Measurements from ENCODE around the gene SYT14.
"Not testable (repeated sequence)": the region's sequence is repeated elsewhere in the genome, so short reads cannot be mapped to it uniquely, and the experiment has no call there.

The SYT14 gene

DNA sequence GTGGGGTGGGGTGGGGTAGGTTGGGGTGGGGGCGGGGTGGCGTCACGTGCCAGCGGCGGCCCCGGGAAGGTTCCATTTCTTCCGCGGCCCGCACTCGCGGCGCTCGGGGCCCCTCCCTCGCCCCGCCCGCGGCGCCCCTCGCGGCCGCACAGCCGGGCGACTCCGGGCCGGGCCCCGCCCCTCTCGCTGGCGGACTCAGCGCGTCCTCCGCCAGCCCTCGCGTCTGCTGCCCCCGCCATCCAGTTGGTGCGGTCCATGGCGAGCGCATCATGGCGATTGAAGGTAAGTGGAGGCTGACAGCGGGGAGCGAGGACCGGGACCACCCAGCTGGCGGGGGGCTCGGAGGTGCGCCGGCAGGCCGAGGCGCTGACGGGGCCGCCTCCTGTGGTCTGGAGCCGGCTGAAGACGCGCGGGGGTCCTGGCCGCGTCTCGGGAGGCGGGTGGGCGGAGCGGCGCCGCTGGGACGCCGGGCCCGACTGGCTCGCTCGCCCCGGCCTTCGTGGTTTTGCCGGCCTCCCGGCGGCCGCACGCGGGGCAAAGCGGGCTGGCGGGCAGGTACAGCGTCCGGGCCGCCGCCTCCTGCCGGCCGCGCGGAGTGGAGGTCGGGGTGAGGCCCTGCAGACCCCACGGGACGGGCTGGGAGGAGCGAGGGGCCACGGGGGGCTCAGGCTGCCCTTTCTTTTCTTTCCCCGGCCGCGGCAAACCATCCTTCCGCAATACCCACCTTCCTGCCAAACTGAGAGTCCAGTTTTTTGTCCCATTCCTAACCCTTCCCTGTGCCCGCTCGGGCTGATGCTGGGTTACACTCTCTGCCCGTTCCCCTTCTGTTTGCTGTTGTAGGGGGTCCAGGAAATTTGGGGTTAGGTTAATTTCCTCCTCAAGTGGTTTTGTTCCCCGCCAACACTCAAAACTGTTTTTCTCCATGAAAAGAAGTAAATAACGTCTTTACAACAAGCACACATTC, at the start of gene SYT14:
SYT14 (plus strand) TSS at position 222 of the 964 bp plus-strand sequence; CDS start at position 270, 48 bp downstream.
- DNase-seq (ENCODE audit: low read depth, low spot score), result peak; percentile 74

DNA sequence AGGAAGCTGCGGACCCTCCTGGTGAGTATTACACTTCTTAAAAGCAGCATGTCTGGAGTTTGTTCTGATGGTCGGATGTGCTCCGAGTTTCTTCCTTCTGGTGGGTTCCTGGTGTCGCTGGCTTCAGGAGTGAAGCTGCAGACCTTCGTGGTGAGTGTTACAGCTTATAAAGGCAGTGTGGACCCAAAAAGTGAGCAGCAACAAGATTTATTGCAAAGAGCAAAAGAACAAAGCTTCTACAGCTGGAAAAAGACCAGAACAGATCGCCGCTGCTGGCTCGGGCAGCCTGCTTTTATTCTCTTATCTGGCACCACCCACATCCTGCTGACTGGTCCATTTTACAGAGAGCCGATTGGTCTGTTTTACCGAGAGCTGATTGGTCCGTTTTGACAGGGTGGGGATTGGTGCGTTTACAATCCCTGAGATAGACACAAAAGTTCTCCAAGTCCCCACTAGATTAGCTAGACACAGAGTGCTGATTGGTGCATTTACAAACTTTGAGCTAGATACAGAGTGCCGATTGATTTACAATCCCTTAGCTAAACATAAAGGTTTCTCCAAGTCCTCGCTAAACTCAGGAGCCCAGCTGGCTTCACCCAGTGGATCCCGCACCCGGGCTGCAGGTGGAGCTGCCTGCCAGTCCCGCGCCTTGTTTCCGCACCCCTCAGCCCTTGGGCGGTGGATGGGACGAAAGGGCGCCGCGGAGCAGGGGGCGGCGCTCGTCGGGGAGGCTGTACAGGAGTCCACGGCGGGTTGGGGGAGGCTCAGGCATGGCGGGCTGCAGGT, 49.5 kb upstream of the SYT14 start:
- not testable (repeated sequence) for DNase-seq (ENCODE audit: low read depth, low spot score)

DNA sequence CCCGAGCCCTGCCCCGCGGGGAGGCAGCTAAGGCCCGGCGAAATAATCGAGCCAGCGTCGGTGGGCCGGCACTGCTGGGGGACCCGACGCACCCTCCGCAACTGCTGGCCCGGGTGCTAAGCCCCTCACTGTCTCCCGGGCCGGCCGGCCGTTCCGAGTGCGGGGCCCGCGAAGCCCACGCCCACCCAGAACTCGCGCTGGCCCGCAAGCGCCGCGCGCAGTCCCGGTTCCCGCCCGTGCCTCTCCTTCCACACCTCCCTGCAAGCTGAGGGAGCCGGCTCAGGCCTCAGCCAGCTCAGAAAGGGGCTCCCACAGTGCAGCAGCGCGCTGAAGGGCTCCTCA, 49.0 kb upstream of the SYT14 start:
- no peak for DNase-seq (ENCODE audit: low read depth, low spot score)

DNA sequence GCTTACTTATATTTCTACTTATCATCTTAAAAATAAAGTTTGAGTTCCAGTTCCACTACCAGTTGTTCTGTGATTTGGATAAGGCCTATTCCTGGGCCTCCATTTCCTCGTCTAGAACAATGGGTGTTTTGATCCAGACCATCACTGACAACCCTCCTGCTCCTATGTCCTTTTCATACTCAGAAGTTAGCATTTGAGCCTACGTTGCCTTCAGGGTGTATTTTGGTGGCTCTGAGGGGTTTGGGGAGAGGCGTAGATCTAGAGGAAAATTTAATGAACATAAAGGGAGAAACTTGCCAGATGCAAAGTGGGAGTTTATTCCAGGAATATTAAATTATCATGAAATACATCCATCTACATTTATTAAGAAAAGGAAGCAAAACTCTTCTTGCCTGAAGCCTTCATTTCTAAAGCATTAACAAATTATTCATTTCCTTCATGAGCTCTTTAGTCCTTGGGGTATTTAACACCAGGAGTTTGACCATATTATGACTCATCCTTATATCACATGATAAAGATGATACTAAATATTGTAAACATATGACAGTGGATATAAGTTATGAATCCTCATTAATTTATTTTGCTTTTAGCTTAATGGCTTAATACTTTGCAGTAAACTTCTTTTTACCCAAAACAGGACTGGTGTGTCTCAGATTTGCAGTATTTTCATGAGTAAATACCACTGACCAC, 47.2 kb upstream of the SYT14 start:
- DNase-seq (ENCODE audit: low read depth, low spot score), result no peak

DNA sequence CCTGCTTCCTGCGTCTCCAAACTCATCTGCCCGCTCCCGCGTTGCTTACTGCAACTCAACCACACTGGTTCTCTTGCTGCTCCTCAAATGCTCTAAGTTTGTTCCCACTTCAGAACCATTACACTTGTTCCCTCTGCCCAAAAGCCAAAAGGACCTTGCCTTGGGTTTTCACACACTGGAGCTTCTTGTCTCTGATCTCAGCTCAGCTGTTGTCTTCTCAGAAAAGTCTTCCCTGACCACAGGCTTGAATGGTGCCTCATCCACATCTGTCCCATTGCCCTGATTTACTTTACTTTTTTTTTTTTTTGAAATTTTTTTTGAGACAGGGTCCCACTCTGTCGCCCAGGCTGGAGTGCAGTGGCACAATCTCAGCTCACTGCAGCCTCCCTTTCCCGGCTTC, 44.3 kb upstream of the SYT14 start:
- no peak for DNase-seq (ENCODE audit: low read depth, low spot score)

DNA sequence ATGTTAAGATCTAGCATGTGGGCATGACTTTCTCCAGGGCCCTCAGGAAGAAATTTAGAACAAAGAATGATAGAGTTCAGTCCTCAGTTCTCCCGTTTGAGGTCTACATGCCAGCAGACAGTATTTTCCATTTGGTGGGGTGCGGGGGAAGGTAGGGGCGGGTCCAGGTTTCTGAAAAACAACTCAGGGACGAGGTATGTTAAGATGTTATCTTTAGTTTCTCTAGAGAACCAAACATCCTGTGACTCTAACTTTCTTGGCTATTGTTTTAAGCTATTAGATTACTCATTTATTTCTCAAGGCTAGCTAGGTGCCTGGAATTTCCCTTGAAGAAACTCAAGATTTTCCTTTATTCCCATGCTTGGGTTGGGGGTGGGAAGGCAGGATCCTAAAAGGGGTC, 42.3 kb upstream of the SYT14 start:
- DNase-seq (ENCODE audit: low read depth, low spot score), result no peak

DNA sequence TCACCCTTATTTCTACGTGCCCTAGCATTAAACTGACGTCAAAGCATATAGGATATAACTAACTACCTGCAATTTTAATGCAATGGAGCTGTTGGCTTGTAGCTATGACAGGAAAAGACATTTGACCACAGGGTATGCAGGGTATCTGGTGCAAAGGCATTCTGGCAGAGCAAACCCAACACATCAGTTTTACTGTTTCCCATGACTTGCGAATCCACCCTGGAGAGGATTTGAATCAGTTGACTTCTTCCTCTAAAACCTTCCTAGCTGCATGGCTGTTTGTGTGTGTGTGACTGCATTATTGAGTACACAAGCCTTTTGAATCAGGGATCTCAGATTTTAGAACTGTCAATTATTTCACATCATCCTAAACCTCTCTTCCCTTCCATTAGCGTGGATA, 41.7 kb upstream of the SYT14 start:
- DNase-seq (ENCODE audit: low read depth, low spot score), result no peak

DNA sequence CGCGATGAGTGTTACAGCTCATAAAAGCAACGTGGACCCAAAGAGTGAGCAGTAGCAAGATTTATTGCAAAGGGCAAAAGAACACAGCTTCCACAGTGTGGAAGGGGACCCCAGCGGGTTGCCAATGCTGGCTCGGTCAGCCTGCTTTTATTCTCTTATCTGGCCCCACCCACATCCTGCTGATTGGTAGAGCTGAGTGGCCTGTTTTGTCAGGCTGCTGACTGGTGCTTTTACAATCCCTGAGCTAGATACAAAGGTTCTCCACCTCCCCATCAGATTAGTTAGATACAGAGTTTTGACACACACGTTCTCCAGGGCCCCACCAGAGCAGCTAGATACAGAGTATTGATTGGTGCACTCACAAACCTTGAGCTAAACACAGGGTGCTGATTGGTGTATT, 39.7 kb upstream of the SYT14 start:
- not testable (repeated sequence) for DNase-seq (ENCODE audit: low read depth, low spot score)

DNA sequence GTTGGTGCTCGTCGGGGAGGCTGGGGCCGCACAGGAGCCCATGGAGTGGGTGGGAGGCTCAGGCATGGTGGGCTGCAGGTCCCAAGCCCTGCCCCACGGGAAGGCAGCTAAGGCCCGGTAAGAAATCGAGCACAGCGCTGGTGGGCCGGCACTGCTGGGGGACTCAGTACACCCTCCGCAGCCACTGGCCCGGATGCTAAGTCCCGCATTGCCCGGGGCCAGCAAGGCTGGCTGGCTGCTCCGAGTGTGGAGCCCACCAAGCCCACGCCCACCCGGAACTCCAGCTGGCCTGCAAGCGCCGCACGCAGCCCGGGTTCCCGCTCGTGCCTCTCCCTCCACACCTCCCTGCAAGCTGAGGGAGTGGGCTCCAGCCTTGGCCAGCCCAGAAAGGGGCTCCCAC, 39.2 kb upstream of the SYT14 start:
- not testable (repeated sequence) for DNase-seq (ENCODE audit: low read depth, low spot score)

DNA sequence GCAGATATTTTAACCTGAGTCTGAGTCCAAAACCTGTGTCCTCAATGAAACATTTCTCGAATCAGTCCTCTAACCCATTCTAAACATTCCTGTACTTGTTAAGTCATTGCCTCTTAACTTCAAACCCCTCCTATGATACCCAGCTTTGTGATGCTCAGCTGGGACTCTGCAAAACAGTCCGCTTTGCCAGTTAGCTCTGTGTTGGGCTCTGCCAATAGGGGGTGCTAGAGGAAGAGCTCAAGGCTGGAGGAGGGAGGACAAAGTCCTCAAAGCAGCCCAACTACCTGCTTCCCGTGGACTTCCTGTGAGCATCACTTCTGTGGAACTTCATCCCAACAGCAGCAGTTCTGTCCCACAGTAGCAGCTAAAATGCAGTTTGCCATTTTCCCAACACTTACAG, 38.1 kb upstream of the SYT14 start:
- DNase-seq (ENCODE audit: low read depth, low spot score), result peak; percentile 54

DNA sequence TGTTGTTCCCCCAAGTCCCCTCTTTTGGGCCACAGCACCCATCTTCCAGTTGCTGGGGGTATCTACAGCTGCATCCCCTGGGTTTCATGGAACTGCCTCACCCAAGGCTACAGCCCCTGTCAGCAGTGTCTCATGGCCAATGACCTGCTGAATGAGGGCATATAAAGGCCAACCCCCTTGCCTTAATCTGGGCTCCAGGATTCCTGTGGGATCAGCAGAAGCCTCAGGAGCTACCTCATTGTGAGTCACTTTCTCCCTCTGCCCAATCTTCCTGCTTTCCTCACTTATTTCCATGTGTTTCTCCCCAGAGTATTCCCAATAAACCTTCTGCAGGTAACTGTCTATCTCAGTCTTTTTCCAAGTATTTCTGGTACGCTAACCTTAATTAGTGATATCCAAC, 37.3 kb upstream of the SYT14 start:
- no peak for DNase-seq (ENCODE audit: low read depth, low spot score)

DNA sequence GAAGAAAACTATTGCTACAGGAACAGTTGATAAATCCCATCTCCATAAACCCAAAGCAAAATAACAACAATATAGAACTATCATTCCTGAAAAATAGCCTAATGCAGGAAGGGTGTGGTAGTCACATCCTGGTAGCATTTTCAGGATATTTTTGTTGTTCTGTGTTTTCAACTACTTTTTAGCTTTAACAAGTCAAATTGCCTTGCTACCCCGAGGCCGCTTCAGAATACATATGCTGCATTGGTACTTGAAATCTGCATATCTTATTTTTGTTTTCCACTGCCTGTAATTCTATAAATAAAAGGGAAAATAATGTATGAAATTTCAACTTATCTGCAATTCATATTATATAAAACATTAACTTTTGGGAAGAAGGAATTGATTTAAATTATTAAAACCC, 36.8 kb upstream of the SYT14 start:
- DNase-seq (ENCODE audit: low read depth, low spot score), result no peak

DNA sequence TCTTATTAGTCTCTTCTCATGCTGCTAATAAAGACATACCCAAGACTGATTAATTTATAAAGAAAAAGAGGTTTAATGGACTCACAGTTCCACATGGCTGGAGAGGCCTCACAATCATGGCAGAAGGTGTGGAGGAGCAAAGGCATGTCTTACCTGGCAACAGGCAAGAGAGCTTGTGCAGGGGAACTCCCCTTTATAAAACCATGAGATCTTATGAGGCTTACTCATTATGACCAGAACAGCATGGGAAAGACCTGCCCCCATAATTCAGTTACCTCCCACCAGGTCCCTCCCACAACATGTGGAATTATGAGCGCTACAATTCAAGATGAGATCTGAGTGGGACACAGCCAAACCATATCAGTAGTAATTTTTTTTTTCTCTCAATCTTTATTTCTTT, 33.2 kb upstream of the SYT14 start:
- DNase-seq (ENCODE audit: low read depth, low spot score), result not testable (repeated sequence)

DNA sequence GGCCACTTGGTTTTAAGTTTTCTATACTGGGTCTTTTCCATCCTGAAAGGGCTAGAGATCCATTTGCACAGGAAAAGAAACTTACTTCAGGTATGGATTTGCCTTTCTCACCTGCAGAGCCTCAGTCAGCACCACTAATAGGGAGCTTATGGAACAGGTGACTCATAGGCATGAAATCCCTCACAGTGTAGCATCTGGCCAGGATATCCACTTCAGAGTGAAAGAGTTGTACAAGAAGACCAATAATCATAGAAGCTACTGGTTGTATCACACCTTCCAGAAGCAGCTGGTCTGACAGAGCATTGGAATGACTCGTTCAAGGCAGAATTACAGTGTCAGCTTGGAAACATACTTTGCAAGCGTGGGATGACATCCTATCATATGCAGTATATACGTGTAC, 26.3 kb upstream of the SYT14 start:
- no peak for DNase-seq (ENCODE audit: low read depth, low spot score)

DNA sequence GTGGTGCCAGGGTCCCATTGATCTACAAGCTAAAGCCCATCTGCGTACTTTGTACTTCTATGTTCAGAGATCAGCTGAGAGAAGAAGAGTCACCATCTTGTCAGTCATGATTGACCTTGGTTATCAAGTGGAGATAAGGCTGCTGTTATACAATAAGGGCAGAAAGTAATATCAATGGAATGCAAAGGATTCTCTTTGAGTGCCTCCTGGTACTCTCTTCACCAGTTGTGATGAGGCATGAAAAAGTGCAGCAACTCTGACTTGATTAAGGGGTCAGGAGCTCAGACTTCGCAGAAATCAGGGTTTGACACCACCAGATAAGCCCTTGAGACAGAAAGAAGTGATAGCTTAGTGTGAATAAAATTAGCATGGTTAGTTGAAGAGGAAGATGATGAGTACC, 25.7 kb upstream of the SYT14 start:
- no peak for DNase-seq (ENCODE audit: low read depth, low spot score)

DNA sequence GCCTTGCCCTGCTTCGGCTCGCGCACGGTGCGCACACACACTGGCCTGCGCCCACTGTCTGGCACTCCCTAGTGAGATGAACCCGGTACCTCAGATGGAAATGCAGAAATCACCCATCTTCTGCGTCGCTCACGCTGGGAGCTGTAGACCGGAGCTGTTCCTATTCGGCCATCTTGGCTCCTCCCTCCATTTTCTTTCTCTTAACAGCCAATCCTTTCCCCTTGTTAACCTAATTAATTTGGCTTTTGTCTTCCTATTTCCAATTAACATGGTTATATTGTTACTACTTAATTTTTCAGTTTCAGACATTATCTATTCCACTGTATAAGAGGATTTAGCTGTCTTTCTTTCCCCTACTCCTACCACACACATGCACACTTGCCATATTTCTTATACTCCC, 18.4 kb upstream of the SYT14 start:
- peak; percentile 8 for DNase-seq (ENCODE audit: low read depth, low spot score)

DNA sequence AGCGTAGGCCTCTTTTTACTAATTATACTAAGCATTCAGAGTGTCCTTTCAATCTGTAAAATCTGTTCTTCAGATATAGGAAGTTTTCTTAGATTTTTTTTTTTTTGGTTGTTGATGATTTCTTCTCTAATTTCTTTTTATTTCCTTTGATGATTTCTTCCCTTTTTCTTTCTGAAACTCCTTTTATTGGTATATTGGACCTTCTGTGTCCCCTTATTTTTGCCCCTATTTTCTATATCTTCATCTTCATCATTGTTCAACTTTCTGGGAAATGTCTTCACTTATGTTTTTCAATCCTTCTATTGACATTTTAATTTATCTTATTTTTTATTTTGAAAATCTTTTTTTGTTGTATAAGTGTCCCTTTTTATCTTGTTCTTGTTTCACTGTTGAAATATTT, 17.2 kb upstream of the SYT14 start:
- DNase-seq (ENCODE audit: low read depth, low spot score), result no peak

DNA sequence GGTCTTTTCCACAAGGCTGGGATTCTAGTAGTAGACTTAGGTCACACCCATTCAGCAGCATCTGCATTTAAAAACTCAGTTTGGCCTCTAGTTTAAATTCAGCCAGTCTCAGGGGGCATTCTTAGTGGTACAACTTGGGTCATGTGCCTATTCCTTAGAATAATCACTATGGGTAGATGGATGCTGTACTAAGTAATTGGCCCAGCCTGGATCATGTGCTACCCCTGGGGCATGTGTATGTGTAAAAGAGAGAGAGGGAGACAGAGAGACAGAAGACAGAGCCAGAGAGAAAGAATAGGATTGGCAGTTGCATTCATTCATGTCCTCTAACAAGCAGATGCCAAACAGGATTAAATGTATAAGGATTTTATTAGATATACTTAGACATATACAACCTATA, 13.6 kb upstream of the SYT14 start:
- DNase-seq (ENCODE audit: low read depth, low spot score), result no peak

DNA sequence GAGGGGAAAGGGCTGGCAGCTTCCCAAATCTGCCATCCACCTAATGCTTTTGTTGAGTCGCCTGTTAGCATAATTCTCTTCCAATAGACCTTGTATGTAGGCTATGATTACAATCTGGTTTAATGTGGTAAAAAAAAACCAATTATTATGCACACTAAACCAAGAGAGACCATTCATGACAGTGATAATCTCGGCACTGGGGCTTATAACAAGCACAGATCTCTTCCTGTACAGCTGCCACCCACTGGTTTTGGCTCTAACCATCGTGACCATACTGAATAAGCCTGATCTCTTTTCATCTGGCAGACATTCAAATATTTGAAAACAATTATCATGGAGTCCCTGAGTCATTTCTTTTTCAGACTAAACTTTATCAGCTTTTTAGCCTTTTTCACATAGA, 12.0 kb upstream of the SYT14 start:
- no peak for DNase-seq (ENCODE audit: low read depth, low spot score)

DNA sequence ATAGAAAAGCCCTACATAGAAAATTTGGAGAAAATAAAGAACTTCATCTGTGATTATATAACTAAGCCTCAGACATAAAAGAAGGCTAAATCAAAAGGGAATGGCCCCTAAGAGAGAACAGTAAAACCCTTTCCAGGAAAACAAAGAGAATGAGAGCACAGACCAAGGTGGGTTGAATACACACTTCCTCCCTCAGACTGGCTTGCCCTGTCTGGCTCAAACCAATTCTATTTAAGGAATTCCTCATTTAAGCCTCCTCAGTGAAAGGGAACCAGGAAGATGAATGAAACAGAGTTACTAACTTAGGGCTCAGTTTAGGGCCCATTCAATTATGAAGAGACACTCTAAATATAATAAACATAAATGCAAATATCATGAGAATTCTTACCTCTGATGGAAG, 10.6 kb upstream of the SYT14 start:
- peak; percentile 34 for DNase-seq (ENCODE audit: low read depth, low spot score)

DNA sequence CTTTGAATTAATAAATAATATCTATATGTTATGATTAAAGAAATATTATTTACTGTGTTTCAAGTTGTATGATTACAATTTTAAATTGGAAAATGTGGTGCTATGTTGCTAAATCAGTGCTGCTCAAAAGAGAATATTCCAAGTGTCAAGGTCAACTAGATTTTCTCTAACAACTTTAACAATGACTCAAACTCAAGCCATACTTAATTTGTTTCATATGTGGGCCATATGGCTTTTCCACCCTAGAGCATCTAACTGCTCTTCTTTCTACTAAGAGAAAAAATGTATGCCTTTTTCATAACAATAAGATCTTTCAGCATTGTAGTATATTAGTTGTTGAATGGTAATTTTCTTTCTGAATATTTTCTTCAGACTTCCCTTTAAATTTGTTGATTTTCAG, 8.3 kb upstream of the SYT14 start:
- DNase-seq (ENCODE audit: low read depth, low spot score), result no peak

DNA sequence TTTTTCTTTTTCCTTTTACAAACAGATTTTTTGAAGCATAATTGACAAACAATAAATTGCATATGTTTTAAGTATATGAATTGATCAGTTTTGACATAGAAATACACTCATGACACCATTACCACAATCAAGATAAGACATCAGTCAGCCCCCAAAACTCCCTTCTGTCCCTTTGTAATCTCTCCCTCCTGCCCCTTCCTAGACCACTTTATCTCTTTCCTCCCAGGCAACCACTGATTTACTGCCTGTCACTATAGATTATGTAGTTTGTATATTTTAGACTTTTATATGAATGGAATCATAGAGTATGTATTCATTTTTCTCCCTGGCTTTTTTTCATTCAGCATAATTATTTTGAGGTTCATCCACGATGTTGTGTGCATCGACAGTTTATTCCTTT, 6.9 kb upstream of the SYT14 start:
- DNase-seq (ENCODE audit: low read depth, low spot score), result no peak
